ENCODE results near the gene TEX13B. TPM values are rescaled to one million over a fixed set of nuclear protein-coding genes. Genes with fewer than 3 reads are reported as not detected.

The TEX13B gene, protein sequence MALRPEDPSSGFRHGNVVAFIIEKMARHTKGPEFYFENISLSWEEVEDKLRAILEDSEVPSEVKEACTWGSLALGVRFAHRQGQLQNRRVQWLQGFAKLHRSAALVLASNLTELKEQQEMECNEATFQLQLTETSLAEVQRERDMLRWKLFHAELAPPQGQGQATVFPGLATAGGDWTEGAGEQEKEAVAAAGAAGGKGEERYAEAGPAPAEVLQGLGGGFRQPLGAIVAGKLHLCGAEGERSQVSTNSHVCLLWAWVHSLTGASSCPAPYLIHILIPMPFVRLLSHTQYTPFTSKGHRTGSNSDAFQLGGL
- not detected for polyA plus RNA-seq (2013, experiment 1 of 2)
- 0.38 TPM for polyA plus RNA-seq (2013, experiment 2 of 2)

GRCh38 chrX:107982356-107982755, at the start of gene TEX13B:
TSS of gene TEX13B (minus strand) at chrX:107982370. CDS start at chrX:107982127, 243 bp downstream.
- H3K9me3 ChIP-seq (ENCODE audit: insufficient read depth, low read depth, low read length): no peaks in the 10 kb centered on the region
- 90% methylated on average over 4 of the region's 6 CpGs for WGBS
- H3K36me3 ChIP-seq (ENCODE audit: insufficient read depth, low read length): peaks cover 4% of the 10 kb centered on the region; the same call in 1 of the 2 replicates
- H3K4me1 ChIP-seq (ENCODE audit: insufficient read depth, low read length): peaks cover 5% of the 10 kb centered on the region; the same call in 1 of the 2 replicates
- H3K9ac ChIP-seq (ENCODE audit: low read depth, low read length): no peak within 1 kb of the TSS
- no peak within 1 kb of the TSS for H3K4me3 ChIP-seq (ENCODE audit: low read length)
- H3K27me3 ChIP-seq (ENCODE audit: insufficient read depth, low read length): no peaks in the 10 kb centered on the region
- H3K27ac ChIP-seq (ENCODE audit: low read depth, low read length): no peak within 1 kb of the TSS

- Histone ChIP-seq H3K27ac (ENCODE audit: low read depth, low read length) (no peak overlapping the region), H3K9me3 (ENCODE audit: insufficient read depth, low read depth, low read length) (no peaks in the 10 kb centered on the region), H3K36me3 (ENCODE audit: insufficient read depth, low read length) (no peaks in the 10 kb centered on the region), H3K27me3 (ENCODE audit: insufficient read depth, low read length) (no peaks in the 10 kb centered on the region), H3K4me3 (ENCODE audit: low read length) (no peak overlapping the region), H3K4me1 (ENCODE audit: insufficient read depth, low read length) (no peaks in the 10 kb centered on the region), H3K9ac (ENCODE audit: low read depth, low read length) (no peak overlapping the region)
- WGBS: 97% methylated on average over 5 of the region's 5 CpGs
These were observed 48.0 kb upstream of the TEX13B start for GRCh38 chrX:108029928-108030711.

DNA sequence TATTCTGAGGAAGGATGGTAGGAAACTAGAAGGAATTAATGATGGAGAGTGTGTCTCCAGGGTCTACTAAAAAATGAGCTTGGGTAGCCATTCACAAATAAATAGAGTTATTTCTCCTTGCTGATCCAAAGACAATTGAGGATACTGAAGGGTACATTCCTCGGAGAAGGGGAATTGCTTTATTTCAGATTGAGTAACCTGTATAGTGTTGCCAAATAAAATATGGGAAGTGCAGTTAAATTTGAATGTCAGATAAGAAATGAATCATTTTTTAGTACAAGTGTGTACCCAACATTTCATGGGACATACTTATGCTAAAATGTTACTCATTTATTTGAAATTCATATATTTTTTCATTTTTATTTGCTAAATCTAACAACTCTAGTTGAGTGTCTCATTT, 46.7 kb upstream of the TEX13B start:
- H3K4me1 ChIP-seq (ENCODE audit: insufficient read depth, low read length): no peaks in the 10 kb centered on the region
- no peak overlapping the region for H3K9ac ChIP-seq (ENCODE audit: low read depth, low read length)
- H3K27ac ChIP-seq (ENCODE audit: low read depth, low read length): no peak overlapping the region
- no peak overlapping the region for H3K4me3 ChIP-seq (ENCODE audit: low read length)
- H3K9me3 ChIP-seq (ENCODE audit: insufficient read depth, low read depth, low read length): no peaks in the 10 kb centered on the region
- WGBS: 100% methylated on average over 1 of the region's 1 CpG
- H3K36me3 ChIP-seq (ENCODE audit: insufficient read depth, low read length): no peaks in the 10 kb centered on the region
- no peaks in the 10 kb centered on the region for H3K27me3 ChIP-seq (ENCODE audit: insufficient read depth, low read length)

- WGBS: 73% methylated on average over 2 of the region's 2 CpGs
- H3K4me1 ChIP-seq (ENCODE audit: insufficient read depth, low read length): no peaks in the 10 kb centered on the region
- no peaks in the 10 kb centered on the region for H3K27me3 ChIP-seq (ENCODE audit: insufficient read depth, low read length)
- H3K27ac ChIP-seq (ENCODE audit: low read depth, low read length): no peak overlapping the region
- H3K36me3 ChIP-seq (ENCODE audit: insufficient read depth, low read length): no peaks in the 10 kb centered on the region
- H3K9ac ChIP-seq (ENCODE audit: low read depth, low read length): no peak overlapping the region
- no peak overlapping the region for H3K4me3 ChIP-seq (ENCODE audit: low read length)
- H3K9me3 ChIP-seq (ENCODE audit: insufficient read depth, low read depth, low read length): no peaks in the 10 kb centered on the region
These were observed 43.9 kb upstream of the TEX13B start for GRCh38 chrX:108025954-108026600.

GRCh38 chrX:108025376-108025775, 43.2 kb upstream of the TEX13B start:
- Histone ChIP-seq H3K4me3 (ENCODE audit: low read length) (no peak overlapping the region), H3K9me3 (ENCODE audit: insufficient read depth, low read depth, low read length) (no peaks in the 10 kb centered on the region), H3K36me3 (ENCODE audit: insufficient read depth, low read length) (no peaks in the 10 kb centered on the region), H3K9ac (ENCODE audit: low read depth, low read length) (no peak overlapping the region), H3K4me1 (ENCODE audit: insufficient read depth, low read length) (no peaks in the 10 kb centered on the region), H3K27ac (ENCODE audit: low read depth, low read length) (no peak overlapping the region), H3K27me3 (ENCODE audit: insufficient read depth, low read length) (no peaks in the 10 kb centered on the region)
- WGBS: no CpG with 5 or more reads among the region's 1 CpG

DNA sequence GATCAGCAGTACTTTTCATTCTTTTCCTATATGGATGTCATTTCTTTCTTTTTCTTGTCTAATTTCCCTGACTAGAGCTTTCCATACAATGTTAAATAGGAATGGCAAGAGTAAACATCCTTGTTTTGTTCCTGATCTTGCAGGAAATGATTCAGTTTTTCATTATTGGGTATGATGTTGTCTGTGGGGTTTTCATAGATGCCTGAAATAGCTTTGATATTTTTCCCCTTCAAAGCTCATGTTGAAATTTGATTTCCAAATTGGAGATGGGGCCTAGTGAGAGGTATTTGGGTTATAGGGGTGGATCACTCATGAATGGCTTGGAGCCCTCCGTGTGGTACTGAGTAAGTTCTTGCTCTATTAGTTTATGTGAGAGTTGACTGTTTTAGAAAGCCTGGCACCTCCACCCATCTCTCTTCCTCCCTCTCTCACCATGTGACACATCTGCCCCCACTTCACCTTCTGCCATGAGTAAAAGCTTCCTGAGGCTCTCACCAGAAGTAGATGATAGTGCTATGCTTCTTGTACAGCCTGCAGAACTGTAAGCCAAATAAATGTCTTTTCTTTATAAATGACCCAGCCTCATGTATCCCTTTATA, 40.4 kb upstream of the TEX13B start:
- WGBS: 83% methylated on average over 1 of the region's 1 CpG
- Histone ChIP-seq H3K27me3 (ENCODE audit: insufficient read depth, low read length) (no peaks in the 10 kb centered on the region), H3K36me3 (ENCODE audit: insufficient read depth, low read length) (no peaks in the 10 kb centered on the region), H3K4me3 (ENCODE audit: low read length) (no peak overlapping the region), H3K9ac (ENCODE audit: low read depth, low read length) (no peak overlapping the region), H3K4me1 (ENCODE audit: insufficient read depth, low read length) (no peaks in the 10 kb centered on the region), H3K9me3 (ENCODE audit: insufficient read depth, low read depth, low read length) (no peaks in the 10 kb centered on the region), H3K27ac (ENCODE audit: low read depth, low read length) (no peak overlapping the region)

DNA sequence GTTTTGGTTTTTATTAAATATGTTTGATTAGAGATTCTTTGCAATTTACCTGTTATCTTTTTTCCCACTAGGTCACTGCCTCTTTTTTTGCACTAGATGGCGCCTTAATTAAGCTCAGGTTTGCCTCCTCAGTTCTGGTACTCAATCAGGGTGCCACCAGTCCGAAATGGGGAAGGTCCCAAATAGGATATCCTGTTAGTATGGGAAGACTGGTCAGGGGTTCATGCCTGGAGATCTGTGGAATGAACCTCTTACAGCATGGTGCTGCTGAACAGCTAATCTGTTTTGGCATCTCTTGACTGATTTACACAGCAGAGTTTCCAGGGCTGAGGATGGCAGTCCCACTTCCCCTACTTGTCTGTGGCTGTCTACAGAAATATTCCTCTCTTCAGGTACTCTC, 38.5 kb upstream of the TEX13B start:
- no peaks in the 10 kb centered on the region for H3K4me1 ChIP-seq (ENCODE audit: insufficient read depth, low read length)
- H3K4me3 ChIP-seq (ENCODE audit: low read length): no peak overlapping the region
- H3K27ac ChIP-seq (ENCODE audit: low read depth, low read length): no peak overlapping the region
- H3K27me3 ChIP-seq (ENCODE audit: insufficient read depth, low read length): no peaks in the 10 kb centered on the region
- WGBS: 35% methylated on average over 2 of the region's 2 CpGs
- H3K36me3 ChIP-seq (ENCODE audit: insufficient read depth, low read length): no peaks in the 10 kb centered on the region
- no peaks in the 10 kb centered on the region for H3K9me3 ChIP-seq (ENCODE audit: insufficient read depth, low read depth, low read length)
- no peak overlapping the region for H3K9ac ChIP-seq (ENCODE audit: low read depth, low read length)

DNA sequence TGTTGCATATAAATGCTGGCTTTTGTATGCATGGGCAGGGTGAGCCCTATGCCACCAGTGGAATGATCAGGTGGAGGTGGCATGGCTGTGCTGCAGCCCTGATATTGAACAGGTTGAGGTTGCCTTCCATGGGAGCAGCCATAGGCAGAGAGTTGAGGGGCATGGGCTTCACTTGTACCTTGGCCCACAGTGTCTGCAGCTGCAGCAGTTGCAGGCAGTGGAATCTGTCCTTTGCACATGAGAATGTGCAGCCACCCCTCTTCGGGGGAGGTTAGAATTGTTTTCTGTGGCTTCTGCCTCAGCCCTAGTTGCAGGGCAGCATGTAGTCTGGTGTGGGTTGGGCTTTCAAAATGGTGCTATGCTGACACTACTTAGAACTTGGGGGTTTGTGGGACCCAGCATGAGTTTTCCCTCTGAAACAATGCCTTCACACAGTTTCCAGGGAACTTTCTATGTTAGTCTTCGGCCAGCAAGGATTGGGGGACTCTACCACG, 37.3 kb upstream of the TEX13B start:
- Histone ChIP-seq H3K9me3 (ENCODE audit: insufficient read depth, low read depth, low read length) (no peaks in the 10 kb centered on the region), H3K4me1 (ENCODE audit: insufficient read depth, low read length) (no peaks in the 10 kb centered on the region), H3K36me3 (ENCODE audit: insufficient read depth, low read length) (no peaks in the 10 kb centered on the region), H3K27ac (ENCODE audit: low read depth, low read length) (no peak overlapping the region), H3K4me3 (ENCODE audit: low read length) (no peak overlapping the region), H3K27me3 (ENCODE audit: insufficient read depth, low read length) (no peaks in the 10 kb centered on the region), H3K9ac (ENCODE audit: low read depth, low read length) (no peak overlapping the region)
- 81% methylated on average over 3 of the region's 3 CpGs for WGBS

GRCh38 chrX:108018656-108019381, 36.6 kb upstream of the TEX13B start:
- H3K4me3 ChIP-seq (ENCODE audit: low read length): no peak overlapping the region
- WGBS: 95% methylated on average over 4 of the region's 4 CpGs
- H3K36me3 ChIP-seq (ENCODE audit: insufficient read depth, low read length): no peaks in the 10 kb centered on the region
- H3K9me3 ChIP-seq (ENCODE audit: insufficient read depth, low read depth, low read length): no peaks in the 10 kb centered on the region
- no peaks in the 10 kb centered on the region for H3K4me1 ChIP-seq (ENCODE audit: insufficient read depth, low read length)
- H3K27ac ChIP-seq (ENCODE audit: low read depth, low read length): no peak overlapping the region
- H3K27me3 ChIP-seq (ENCODE audit: insufficient read depth, low read length): no peaks in the 10 kb centered on the region
- H3K9ac ChIP-seq (ENCODE audit: low read depth, low read length): no peak overlapping the region

DNA sequence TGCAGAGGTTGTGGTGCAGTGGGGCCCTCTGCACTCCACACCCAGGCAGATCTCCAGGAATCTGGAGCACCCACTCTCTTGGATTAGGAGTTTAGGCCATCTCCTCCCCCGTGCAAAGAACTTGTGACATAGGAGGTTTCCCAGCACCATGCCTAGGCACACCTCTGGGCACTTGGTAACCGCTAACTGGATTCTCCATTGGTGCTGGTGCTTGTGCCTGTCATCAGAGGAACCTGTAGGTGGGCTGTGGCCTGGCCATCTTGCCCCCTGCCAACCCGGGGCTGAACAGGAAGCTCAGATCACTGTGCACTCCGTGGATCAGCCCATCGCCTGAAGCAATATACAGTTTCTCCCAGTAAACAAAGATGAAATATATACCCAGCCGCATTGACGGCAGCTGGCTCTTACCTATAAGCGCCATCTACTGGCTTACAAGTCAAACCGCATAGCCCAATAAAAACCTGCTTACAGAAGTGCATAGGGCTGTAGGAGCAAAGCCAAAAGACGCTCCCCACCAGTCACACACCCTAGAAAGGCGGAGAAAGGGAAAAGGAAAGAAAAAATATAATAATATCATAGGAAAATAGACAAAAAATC, 19.1 kb upstream of the TEX13B start:
- no peaks in the 10 kb centered on the region for H3K36me3 ChIP-seq (ENCODE audit: insufficient read depth, low read length)
- 60% methylated on average over 9 of the region's 11 CpGs for WGBS

More for the DNA sequence above, 19.1 kb upstream of the TEX13B start:
- Histone ChIP-seq H3K4me1 (ENCODE audit: insufficient read depth, low read length) (no peaks in the 10 kb centered on the region), H3K4me3 (ENCODE audit: low read length) (no peak overlapping the region), H3K27ac (ENCODE audit: low read depth, low read length) (no peak overlapping the region), H3K9ac (ENCODE audit: low read depth, low read length) (no peak overlapping the region), H3K27me3 (ENCODE audit: insufficient read depth, low read length) (no peaks in the 10 kb centered on the region), H3K9me3 (ENCODE audit: insufficient read depth, low read depth, low read length) (no peaks in the 10 kb centered on the region)
